Measurements from ENCODE around the gene DNAL1. TPM values are rescaled to one million over a fixed set of nuclear protein-coding genes. Genes with fewer than 3 reads are reported as not detected.

DNAL1 gene
- total RNA-seq, 1 experiment from 2014 or later = 14.6 TPM

GRCh38 chr14:73623504-73624054 is 21.2 kb upstream of the DNAL1 start (continued):
- TF ChIP-seq MAX (IDR thresholded peaks at IDR 0.05) = no peak

- H3K27me3 ChIP-seq (ENCODE audit: insufficient read depth, low read length) = no peaks in the 10 kb centered on the region
- no peaks in the 10 kb centered on the region for H3K4me1 ChIP-seq (ENCODE audit: control insufficient read depth in 1 of 2, insufficient read depth in 2 of 2, low read length in 2 of 2)
- no TSS peak for BruUV-seq (replicated peaks)
- ChIA-PET RAD21 (ENCODE audit: low non-redundant PET in 1 of 2, low total read pairs in 2 of 2, uncharacterized antibody in 2 of 2, unreplicated experiment in 2 of 2) (no interaction called here), POLR2A (no interaction called here), CTCF (interaction anchor here (1.1 kb wide), 1 partner anchor 13 kb away, joined by 3 read pairs; the partner anchor contains the start of gene ACOT6)
- no peak for TF ChIP-seq SRF (IDR thresholded peaks at IDR 0.05; ENCODE audit: low read depth)
- no peak for TF ChIP-seq POLR2A (IDR thresholded peaks at IDR 0.05; ENCODE audit: borderline replicate concordance, extremely low read depth, insufficient read depth, insufficient read length)
- TF ChIP-seq EGR1 (IDR thresholded peaks at IDR 0.05; ENCODE audit: low read depth) = no peak
- TF ChIP-seq ZBTB33 (IDR thresholded peaks at IDR 0.05; ENCODE audit: extremely low read depth, insufficient replicate concordance, low read length) = no peak
- no peak for TF ChIP-seq YY1 (IDR thresholded peaks at IDR 0.05; ENCODE audit: extremely low read depth, insufficient replicate concordance, low read depth, low read length)
- no peak for TF ChIP-seq SIN3A (IDR thresholded peaks at IDR 0.05; ENCODE audit: low read depth)
- TF ChIP-seq CTCF (IDR thresholded peaks at IDR 0.05 in 2 of 3, conservative IDR thresholded peaks at IDR 0.05 in 1 of 3; ENCODE audit: borderline replicate concordance in 1 of 3, insufficient read depth in 1 of 3, low read depth in 2 of 3, low read length in 2 of 3) = no peak
- no peak for TF ChIP-seq CEBPB (IDR thresholded peaks at IDR 0.05; ENCODE audit: low read depth)
- TF ChIP-seq ZNF274 (IDR thresholded peaks at IDR 0.05; ENCODE audit: low read depth, low read length) = no peak
- TF ChIP-seq POLR2AphosphoS5 (IDR thresholded peaks at IDR 0.05; ENCODE audit: low read depth, low read length) = no peak
- TF ChIP-seq TCF7L2 (IDR thresholded peaks at IDR 0.05; ENCODE audit: borderline replicate concordance, extremely low read depth, insufficient read depth, insufficient read length) = no peak
- TF ChIP-seq RAD21 (IDR thresholded peaks at IDR 0.05; ENCODE audit: low read depth) = no peak
- no peak overlapping the region for H3K4me3 ChIP-seq (replicated peaks in 1 of 2; ENCODE audit: low read depth in 1 of 2, low read length in 2 of 2)
- no peak overlapping the region for H3K9ac ChIP-seq (ENCODE audit: low read length)
- H3K4me2 ChIP-seq (ENCODE audit: low read length) = no peak overlapping the region
- DNase-seq (ENCODE audit: low read depth, low spot score) = no peak
- no peak for ATAC-seq
- intact Hi-C loops (cut with micrococcal nuclease) = no loop called here
- H2AFZ ChIP-seq (ENCODE audit: low read depth, low read length, poor library complexity, severe bottlenecking) = no peak overlapping the region
- H3K36me3 ChIP-seq (ENCODE audit: control insufficient read depth in 1 of 2, insufficient read depth in 2 of 2, low read length in 2 of 2) = no peaks in the 10 kb centered on the region
- no peaks in the 10 kb centered on the region for H3K79me2 ChIP-seq (ENCODE audit: insufficient read depth, low read length)
- H4K20me1 ChIP-seq (ENCODE audit: insufficient read depth) = no peaks in the 10 kb centered on the region
- H3K9me2 ChIP-seq (ENCODE audit: insufficient read depth) = no peaks in the 10 kb centered on the region
- no peak overlapping the region for H3K27ac ChIP-seq (ENCODE audit: low read depth, low read length)
- H3K9me3 ChIP-seq (ENCODE audit: control insufficient read depth in 1 of 2, insufficient read depth in 1 of 2, low read depth in 1 of 2, low read length in 2 of 2) = no peaks in the 10 kb centered on the region
Observed at GRCh38 chr14:73625706-73626105, 19.1 kb upstream of the DNAL1 start.
